AG08395 (cell line): ENCODE measurements around the gene URB2.
"Not testable (repeated sequence)": the region's sequence is repeated elsewhere in the genome, so short reads cannot be mapped to it uniquely, and the experiment has no call there.

Experiments
- DNase-seq: peaks from one replicate; pipeline ENCODE4 v3.0.0; 2012; ENCODE audit warnings: mixed read lengths, low spot score

Gene URB2

GRCh38 chr1:229693129-229693900 lies 67.3 kb downstream of the URB2 start:
- no peak for DNase-seq

- DNase-seq, result peak; percentile 58
Measured at GRCh38 chr1:229694053-229694693, 68.1 kb downstream of the URB2 start.

GRCh38 chr1:229696385-229696784 lies 70.3 kb downstream of the URB2 start:
- no peak for DNase-seq

GRCh38 chr1:229699613-229700267 lies 73.7 kb downstream of the URB2 start:
- no peak for DNase-seq

GRCh38 chr1:229704157-229704556 lies 78.1 kb downstream of the URB2 start:
- no peak for DNase-seq

GRCh38 chr1:229705152-229705551 lies 79.1 kb downstream of the URB2 start:
- not testable (repeated sequence) for DNase-seq

GRCh38 chr1:229707127-229707526 lies 81.1 kb downstream of the URB2 start:
- DNase-seq, result not testable (repeated sequence)

- DNase-seq, result no peak
Measured at GRCh38 chr1:229709500-229710013, 83.5 kb downstream of the URB2 start.
